ENCODE data around the gene STK32C. TPM values are rescaled to one million over a fixed set of nuclear protein-coding genes. Genes with fewer than 3 reads are reported as not detected.

Gene STK32C
- polyA plus RNA-seq, 2 of the 4 experiments (the other 2 are of a cell fraction) = 29.9 to 43.6 TPM

- FAIRE-seq (no peak), DNase-seq (ENCODE audit: low read depth in 1 of 2, low spot score in 1 of 2) (no peak), ATAC-seq (no peak)
- WGBS (ENCODE audit: missing lambda C conversion rate) = 77% methylated on average over 16 of the region's 18 CpGs
- Histone ChIP-seq H3K9me3 (no peaks in the 10 kb centered on the region), H3K4me1 (no peaks in the 10 kb centered on the region), H3K4me2 (no peak overlapping the region), H3K27ac (no peak overlapping the region), H3K4me3 (no peak overlapping the region)
- POLR2A ChIA-PET = no interaction called here
- TF ChIP-seq ZNF302 (CRISPR knock-in tag; IDR thresholded peaks at IDR 0.05) (no peak), CHD4 (IDR thresholded peaks at IDR 0.05; ENCODE audit: borderline replicate concordance) (no peak), TFCP2L1 (CRISPR knock-in tag; IDR thresholded peaks at IDR 0.05) (no peak), E2F6 (IDR thresholded peaks at IDR 0.05; ENCODE audit: borderline replicate concordance, low read depth) (no peak), ZSCAN20 (CRISPR knock-in tag; IDR thresholded peaks at IDR 0.05) (no peak), HOXB5 (CRISPR knock-in tag; IDR thresholded peaks at IDR 0.05) (no peak), MYC (IDR thresholded peaks at IDR 0.05; ENCODE audit: borderline replicate concordance, low read length) (no peak), CBX2 (IDR thresholded peaks at IDR 0.05; ENCODE audit: borderline replicate concordance, low read depth) (no peak), BCL3 (IDR thresholded peaks at IDR 0.05) (no peak), NR3C1 (IDR thresholded peaks at IDR 0.05) (no peak), HOXA7 (CRISPR knock-in tag; IDR thresholded peaks at IDR 0.05) (no peak), TP53 (CRISPR knock-in tag; IDR thresholded peaks at IDR 0.05) (no peak), ZFP36 (IDR thresholded peaks at IDR 0.05; ENCODE audit: borderline replicate concordance, partially characterized antibody) (no peak), PHF8 (IDR thresholded peaks at IDR 0.05; ENCODE audit: borderline replicate concordance, low read depth) (no peak), CHD2 (IDR thresholded peaks at IDR 0.05; ENCODE audit: low read length, partially characterized antibody) (no peak), HOXB13 (CRISPR knock-in tag; IDR thresholded peaks at IDR 0.05; ENCODE audit: low read depth) (no peak)
- TF ChIP-seq, protein P1, sequence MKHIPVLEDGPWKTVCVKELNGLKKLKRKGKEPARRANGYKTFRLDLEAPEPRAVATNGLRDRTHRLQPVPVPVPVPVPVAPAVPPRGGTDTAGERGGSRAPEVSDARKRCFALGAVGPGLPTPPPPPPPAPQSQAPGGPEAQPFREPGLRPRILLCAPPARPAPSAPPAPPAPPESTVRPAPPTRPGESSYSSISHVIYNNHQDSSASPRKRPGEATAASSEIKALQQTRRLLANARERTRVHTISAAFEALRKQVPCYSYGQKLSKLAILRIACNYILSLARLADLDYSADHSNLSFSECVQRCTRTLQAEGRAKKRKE (CRISPR knock-in tag; IDR thresholded peaks at IDR 0.05; ENCODE audit: low read depth) = no peak
- CTCF ChIA-PET = interaction anchor here (0.6 to 1.5 kb wide), 4 partner anchors 8 to 1969 kb away, joined by 3 to 4 read pairs (median 3); no protein-coding TSS in a partner anchor
These were observed 114.6 kb downstream of the STK32C start for GRCh38 chr10:132192991-132193665.

DNA sequence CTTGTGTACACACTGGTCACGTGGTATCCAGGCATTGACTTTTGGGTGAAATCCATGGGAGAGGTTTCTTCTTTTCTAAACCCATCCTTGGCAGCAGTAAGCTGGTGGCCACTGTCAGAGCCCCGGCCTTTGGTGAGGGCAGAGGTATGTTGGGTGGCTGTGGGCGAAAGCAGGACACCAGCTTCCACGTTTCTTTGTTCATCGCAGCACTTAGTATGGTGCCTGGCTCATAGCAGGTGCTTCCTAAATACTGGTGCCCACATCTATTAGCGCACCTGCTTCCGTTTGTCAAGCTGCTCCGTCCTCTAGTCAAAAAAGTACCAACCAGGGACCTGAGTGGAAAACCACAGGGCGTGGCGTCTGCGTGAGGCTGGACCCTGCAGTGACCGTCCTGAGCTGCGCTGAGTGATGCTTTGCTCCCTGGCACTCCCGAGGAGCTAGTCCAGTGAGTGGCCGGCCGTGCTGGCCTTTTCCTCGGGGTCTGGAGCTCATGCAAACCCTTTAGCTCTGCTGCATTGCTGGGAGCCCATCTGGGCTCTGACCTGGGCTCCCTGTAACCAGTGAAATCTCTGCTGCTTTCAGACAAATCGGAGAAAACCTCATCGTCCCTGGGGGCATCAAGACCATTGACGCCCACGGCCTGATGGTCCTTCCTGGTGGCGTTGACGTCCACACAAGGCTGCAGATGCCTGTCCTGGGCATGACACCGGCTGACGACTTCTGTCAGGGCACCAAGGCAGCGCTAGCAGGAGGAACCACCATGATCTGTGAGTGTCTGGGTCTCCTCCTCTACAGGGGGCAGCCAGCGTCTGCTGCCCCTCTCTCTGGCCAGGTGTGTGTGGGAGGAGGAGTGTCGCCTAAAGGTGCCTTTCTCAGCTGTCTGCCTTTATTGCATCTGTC, 115.4 kb downstream of the STK32C start:
- CTCF ChIA-PET = interaction anchor here (0.7 to 1.5 kb wide), 3 partner anchors 9 to 161 kb away, joined by 3 read pairs; no protein-coding TSS in a partner anchor
- FAIRE-seq (no peak), ATAC-seq (no peak)

More for the DNA sequence above, 115.4 kb downstream of the STK32C start:
- TF ChIP-seq JUNB (IDR thresholded peaks at IDR 0.05) (no peak), CHD2 (IDR thresholded peaks at IDR 0.05; ENCODE audit: low read length, partially characterized antibody) (no peak), CBX8 (IDR thresholded peaks at IDR 0.05) (no peak), EP300 (IDR thresholded peaks at IDR 0.05) (no peak), CBX2 (IDR thresholded peaks at IDR 0.05; ENCODE audit: borderline replicate concordance, low read depth) (no peak)
- TF ChIP-seq, protein P2, sequence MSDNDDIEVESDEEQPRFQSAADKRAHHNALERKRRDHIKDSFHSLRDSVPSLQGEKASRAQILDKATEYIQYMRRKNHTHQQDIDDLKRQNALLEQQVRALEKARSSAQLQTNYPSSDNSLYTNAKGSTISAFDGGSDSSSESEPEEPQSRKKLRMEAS (IDR thresholded peaks at IDR 0.05) = no peak
- Histone ChIP-seq H3K9me3 (no peaks in the 10 kb centered on the region), H3K27ac (no peak overlapping the region), H3K4me2 (no peak overlapping the region), H3K4me3 (no peak overlapping the region), H3K4me1 (peaks cover 6% of the 10 kb centered on the region; the same call in 2 of the 3 replicates)
- WGBS (ENCODE audit: missing lambda C conversion rate) = 88% methylated on average over 24 of the region's 28 CpGs
- no peak for DNase-seq (ENCODE audit: low read depth in 1 of 2, low spot score in 1 of 2)
- POLR2A ChIA-PET = no interaction called here

All from A549 (cell line).